ENCODE results near the gene CRYBB1. TPM values are rescaled to one million over a fixed set of nuclear protein-coding genes. Genes with fewer than 3 reads are reported as not detected.

CRYBB1 gene
- total RNA-seq, 2 donors from 2014 or later = 0.33 to 1.7 TPM

- Histone ChIP-seq H3K36me3 (ENCODE audit: control insufficient read depth, insufficient read depth, low read length) (peaks cover 9% of the 10 kb centered on the region), H3K4me3 (ENCODE audit: low read length) (no peak overlapping the region), H3K27ac (ENCODE audit: low read depth, low read length) (no peak overlapping the region), H3K4me1 (ENCODE audit: control insufficient read depth, insufficient read depth, low read length) (no peaks in the 10 kb centered on the region), H3K9me3 (ENCODE audit: control insufficient read depth, low read length) (no peaks in the 10 kb centered on the region), H3K27me3 (ENCODE audit: control insufficient read depth, insufficient read depth, low read length, poor library complexity, severe bottlenecking) (no peaks in the 10 kb centered on the region), H3K9ac (ENCODE audit: extremely low read depth, low read length, poor library complexity, severe bottlenecking) (no peak overlapping the region)
- no peak overlapping the region for H3K27ac Mint-ChIP-seq
- peaks cover 28% of the 10 kb centered on the region for H3K36me3 Mint-ChIP-seq (ENCODE audit: low read depth)
- no peak for DNase-seq
- no peak for TF ChIP-seq CTCF (conservative IDR thresholded peaks at IDR 0.05)
- H3K4me3 Mint-ChIP-seq = no peak overlapping the region
- H3K4me1 Mint-ChIP-seq = peaks cover 54% of the 10 kb centered on the region
- 89 to 93% methylated on average over 4 to 7 of the region's 7 CpGs for WGBS, 2 experiments (ENCODE audit: insufficient coverage in 1 of 2, insufficient read length in 1 of 2)
- no peaks in the 10 kb centered on the region for H3K27me3 Mint-ChIP-seq (ENCODE audit: insufficient read depth)
- no peaks in the 10 kb centered on the region for H3K9me3 Mint-ChIP-seq
Observed at GRCh38 chr22:26574001-26574723, 43.7 kb downstream of the CRYBB1 start.

DNA sequence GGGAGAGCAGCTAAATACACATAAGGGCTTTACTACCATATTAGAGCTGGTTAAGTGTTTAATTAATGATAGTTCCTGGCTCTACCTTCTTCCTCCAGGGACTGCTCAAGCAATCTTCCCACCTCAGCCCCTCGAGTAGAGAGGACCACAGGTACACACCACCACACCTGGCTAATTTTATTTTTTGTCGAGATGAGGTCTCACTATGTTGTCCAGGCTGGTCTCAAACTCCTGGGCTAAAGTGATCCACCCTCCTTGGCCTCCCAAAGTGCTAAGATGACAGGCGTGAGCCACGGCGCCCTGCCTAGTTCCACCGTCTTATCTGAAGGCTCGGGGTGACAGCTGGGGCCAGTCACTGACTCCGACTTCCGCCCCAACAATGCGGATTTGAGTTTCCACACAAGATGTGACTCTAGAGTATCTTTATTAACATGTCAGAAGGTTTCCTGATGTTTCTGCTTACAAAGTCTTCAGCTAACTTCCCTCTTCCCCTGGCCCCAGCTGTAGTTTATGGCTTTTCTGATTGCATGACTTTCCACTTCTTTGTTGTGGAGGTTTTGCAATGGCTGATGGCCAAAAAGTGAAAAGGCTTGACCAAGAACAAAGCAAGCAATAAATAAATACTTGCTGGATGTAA is 44.7 kb downstream of the CRYBB1 start:
- no peaks in the 10 kb centered on the region for H3K4me1 ChIP-seq (ENCODE audit: control insufficient read depth, insufficient read depth, low read length)
- H3K27me3 ChIP-seq (ENCODE audit: control insufficient read depth, insufficient read depth, low read length, poor library complexity, severe bottlenecking) = no peaks in the 10 kb centered on the region
- no peaks in the 10 kb centered on the region for H3K27me3 Mint-ChIP-seq (ENCODE audit: insufficient read depth)
- TF ChIP-seq CTCF (conservative IDR thresholded peaks at IDR 0.05) = no peak
- H3K4me1 Mint-ChIP-seq = peaks cover 57% of the 10 kb centered on the region
- no peaks in the 10 kb centered on the region for H3K9me3 Mint-ChIP-seq
- no peak for DNase-seq
- H3K9ac ChIP-seq (ENCODE audit: extremely low read depth, low read length, poor library complexity, severe bottlenecking) = no peak overlapping the region
- no peaks in the 10 kb centered on the region for H3K9me3 ChIP-seq (ENCODE audit: control insufficient read depth, low read length)
- no peak overlapping the region for H3K4me3 Mint-ChIP-seq
- H3K27ac ChIP-seq (ENCODE audit: low read depth, low read length) = no peak overlapping the region
- H3K27ac Mint-ChIP-seq = peak overlapping the region; percentile 62
- WGBS, 2 experiments (ENCODE audit: insufficient coverage in 1 of 2, insufficient read length in 1 of 2) = 90 to 100% methylated on average over 8 to 10 of the region's 10 CpGs
- H3K36me3 ChIP-seq (ENCODE audit: control insufficient read depth, insufficient read depth, low read length) = peaks cover 5% of the 10 kb centered on the region
- no peak overlapping the region for H3K4me3 ChIP-seq (ENCODE audit: low read length)
- peaks cover 27% of the 10 kb centered on the region for H3K36me3 Mint-ChIP-seq (ENCODE audit: low read depth)

DNA sequence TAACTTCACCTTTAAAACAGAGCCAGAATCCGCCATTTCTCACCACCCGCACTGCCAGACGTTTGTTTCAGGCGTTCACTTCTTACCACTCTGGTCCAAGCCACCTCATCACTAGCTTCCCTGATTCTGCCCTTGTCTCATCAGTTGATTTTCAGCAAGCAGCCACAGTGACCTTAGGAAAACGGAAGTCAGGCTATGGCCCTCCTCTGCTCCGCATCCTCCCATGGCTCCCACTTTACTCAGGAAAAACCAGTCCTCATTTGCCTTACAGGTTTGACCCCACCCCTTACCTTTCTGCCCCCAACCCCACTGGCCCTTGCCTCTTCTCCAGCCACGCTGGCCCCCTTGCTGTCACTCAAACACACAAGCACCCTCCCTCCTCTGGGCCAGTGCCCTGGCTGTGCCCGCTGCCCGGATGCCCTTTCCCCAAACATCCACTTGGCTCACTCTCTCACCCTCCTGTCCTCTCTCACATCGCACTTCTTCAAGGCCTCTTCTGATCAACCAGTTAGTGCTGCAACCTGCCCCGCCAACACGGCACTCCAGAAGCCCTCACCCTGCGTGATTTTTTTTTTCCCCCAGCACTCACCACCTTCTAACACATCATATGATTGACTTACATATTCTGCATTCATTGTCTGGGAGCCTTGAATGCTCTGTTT is 46.8 kb downstream of the CRYBB1 start:
- Histone ChIP-seq H3K4me3 (ENCODE audit: low read length) (no peak overlapping the region), H3K9me3 (ENCODE audit: control insufficient read depth, low read length) (no peaks in the 10 kb centered on the region), H3K27ac (ENCODE audit: low read depth, low read length) (peak overlapping the region; percentile 27), H3K9ac (ENCODE audit: extremely low read depth, low read length, poor library complexity, severe bottlenecking) (no peak overlapping the region), H3K27me3 (ENCODE audit: control insufficient read depth, insufficient read depth, low read length, poor library complexity, severe bottlenecking) (no peaks in the 10 kb centered on the region), H3K36me3 (ENCODE audit: control insufficient read depth, insufficient read depth, low read length) (peaks cover 9% of the 10 kb centered on the region), H3K4me1 (ENCODE audit: control insufficient read depth, insufficient read depth, low read length) (no peaks in the 10 kb centered on the region)
- Mint-ChIP-seq H3K9me3 (no peaks in the 10 kb centered on the region), H3K4me1 (peaks cover 63% of the 10 kb centered on the region), H3K4me3 (no peak overlapping the region), H3K27me3 (ENCODE audit: insufficient read depth) (no peaks in the 10 kb centered on the region), H3K36me3 (ENCODE audit: low read depth) (peaks cover 18% of the 10 kb centered on the region), H3K27ac (peak overlapping the region; percentile 81)
- 85 to 86% methylated on average over 10 to 13 of the region's 13 CpGs for WGBS, 2 experiments (ENCODE audit: insufficient coverage in 1 of 2, insufficient read length in 1 of 2)
- TF ChIP-seq CTCF (conservative IDR thresholded peaks at IDR 0.05) = no peak
- DNase-seq = no peak

Measured in endodermal cell (in vitro differentiated cells).